Lower leg skin (tissue), 4 donors: ENCODE measurements around the gene NME1. TPM values are rescaled to one million over a fixed set of nuclear protein-coding genes. Genes with fewer than 3 reads are reported as not detected.

ENCODE experiments used
- DNase-seq, 2 donors: peaks; one replicate each; pipeline ENCODE4 v3.0.0-alpha.2; 2019; ENCODE audit warnings: low spot score in 2 of 2
- H3K4me3 ChIP-seq: fragments of 200-600 bp; sonication (generic); 2 replicates; pipeline ENCODE4 v1.5.1; 2017; ENCODE audit warnings: mild to moderate bottlenecking, low read depth; ENCODE audit not compliant: poor library complexity, severe bottlenecking
- CTCF ChIP-seq, 3 donors: fragments of 450-650 bp; IDR thresholded peaks; one replicate each; pipeline ENCODE4 v1.5.1; 2016; ENCODE audit warnings: antibody characterized with exemption in 3 of 3, mild to moderate bottlenecking in 3 of 3, moderate library complexity in 2 of 3
- POLR2A ChIP-seq, 2 donors: fragments of 450-650 bp; IDR thresholded peaks; one replicate each; pipeline ENCODE4 v1.6.1; 2016 to 2017; ENCODE audit warnings: antibody characterized with exemption in 2 of 2, mild to moderate bottlenecking in 1 of 2, moderate library complexity in 1 of 2
- WGBS, 2 donors: methylation state at CpG; one replicate each; pipeline ENCODE4 v1.1.5; 2018; 5-methylcytosine and 5-hydroxymethylcytosine counted together
- intact Hi-C: fragments of 100-400 bp; cut with DNase I; formaldehyde crosslinking; loops from one replicate; pipeline ENCODE4 v1.15.0; 2023; ENCODE audit warnings: low total_unique reads
- total RNA-seq, 4 donors: library from RNA; depleted of rRNA; stranded (reverse); fragments of >200 nt; gene quantifications; one replicate each; pipeline ENCODE4 v1.1.0, GENCODE V29; 2016

The NME1 gene
- total RNA-seq, 4 donors from 2014 or later = 18.1 to 42.8 (median 27.0) TPM

- TF ChIP-seq POLR2A (IDR thresholded peaks at IDR 0.05) = no peak
- no peak for TF ChIP-seq CTCF (IDR thresholded peaks at IDR 0.05)
- WGBS, 2 donors = 70 to 73% methylated on average over 6 of the region's 6 CpGs
These were observed 8.9 kb upstream of the NME1 start for GRCh38 chr17:51144266-51145022.

GRCh38 chr17:51147650-51148049 lies 5.7 kb upstream of the NME1 start:
- intact Hi-C loops = no loop called here
- WGBS, 2 donors = 71 to 80% methylated on average over 4 of the region's 4 CpGs
- DNase-seq = no peak
- TF ChIP-seq CTCF (IDR thresholded peaks at IDR 0.05) (no peak), POLR2A (IDR thresholded peaks at IDR 0.05) (no peak)
- no peak overlapping the region for H3K4me3 ChIP-seq

More at GRCh38 chr17:51144266-51145022, 8.9 kb upstream of the NME1 start:
- no peak overlapping the region for H3K4me3 ChIP-seq
- no peak for DNase-seq
- intact Hi-C loops = no loop called here

- DNase-seq = no peak
- H3K4me3 ChIP-seq = no peak overlapping the region
- intact Hi-C loops = no loop called here
- 87 to 97% methylated on average over 2 of the region's 2 CpGs for WGBS, 2 donors
- TF ChIP-seq CTCF (IDR thresholded peaks at IDR 0.05) (no peak), POLR2A (IDR thresholded peaks at IDR 0.05) (no peak)
These were observed 4.2 kb upstream of the NME1 start for GRCh38 chr17:51149163-51149562.

GRCh38 chr17:51150932-51151331 lies 2.4 kb upstream of the NME1 start:
- intact Hi-C loops = no loop called here
- DNase-seq = no peak
- no peak overlapping the region for H3K4me3 ChIP-seq
- 85 to 88% methylated on average over 5 of the region's 5 CpGs for WGBS, 2 donors
- no peak for TF ChIP-seq POLR2A (IDR thresholded peaks at IDR 0.05)
- no peak for TF ChIP-seq CTCF (IDR thresholded peaks at IDR 0.05)

- 13% methylated on average over 8 of the region's 8 CpGs for WGBS, 2 donors
- no peak for DNase-seq
- intact Hi-C loops = no loop called here
- no peak for TF ChIP-seq CTCF (IDR thresholded peaks at IDR 0.05)
- no peak for TF ChIP-seq POLR2A (IDR thresholded peaks at IDR 0.05)
- no peak overlapping the region for H3K4me3 ChIP-seq
These were observed 571 bp upstream of the NME1 start for GRCh38 chr17:51152766-51153209.

- intact Hi-C loops = no loop called here
- WGBS, 2 donors = 9% methylated on average over 6 of the region's 6 CpGs
- no peak for TF ChIP-seq CTCF (IDR thresholded peaks at IDR 0.05)
- TF ChIP-seq POLR2A (IDR thresholded peaks at IDR 0.05) = no peak
- DNase-seq = peak in 1 of 2 donors; percentile 42
- H3K4me3 ChIP-seq = peak overlapping the region; percentile 50
These were observed 817 bp downstream of the NME1 start for GRCh38 chr17:51154176-51154575.
